Fibroblast of skin of left biceps (primary cell): ENCODE data around the gene NEXN.
"Not testable (repeated sequence)": the region's sequence is repeated elsewhere in the genome, so short reads cannot be mapped to it uniquely, and the experiment has no call there.

Source experiments
- DNase-seq, 2 experiments: peaks; one replicate each; pipeline ENCODE4 v3.0.0-alpha.2; 2013; ENCODE audit warnings: low read depth in 2 of 2

The NEXN gene

GRCh38 chr1:77906019-77906545 lies 17.7 kb downstream of the NEXN start:
- no peak for DNase-seq

GRCh38 chr1:77906624-77907023 lies 18.2 kb downstream of the NEXN start:
- DNase-seq: no peak

GRCh38 chr1:77910116-77910515 lies 21.7 kb downstream of the NEXN start:
- DNase-seq: no peak

GRCh38 chr1:77918918-77919317 lies 30.5 kb downstream of the NEXN start:
- not testable (repeated sequence) for DNase-seq

GRCh38 chr1:77925518-77925917 lies 37.1 kb downstream of the NEXN start:
- DNase-seq: peak; percentile 44

- no peak for DNase-seq
Observed at GRCh38 chr1:77925956-77926355, 37.5 kb downstream of the NEXN start.

GRCh38 chr1:77926561-77927357 lies 38.3 kb downstream of the NEXN start:
- no peak for DNase-seq

- DNase-seq: no peak
Observed at GRCh38 chr1:77927414-77927813, 39.0 kb downstream of the NEXN start.

- DNase-seq: no peak
Observed at GRCh38 chr1:77929806-77930205, 41.4 kb downstream of the NEXN start.

GRCh38 chr1:77938651-77939050 lies 50.2 kb downstream of the NEXN start:
- no peak for DNase-seq

GRCh38 chr1:77940921-77941570 lies 52.6 kb downstream of the NEXN start:
- DNase-seq: no peak

GRCh38 chr1:77942400-77943140 lies 54.1 kb downstream of the NEXN start:
- no peak for DNase-seq

- DNase-seq: no peak
Observed at GRCh38 chr1:77945345-77945744, 56.9 kb downstream of the NEXN start.

- DNase-seq: no peak
Observed at GRCh38 chr1:77948841-77949424, 60.5 kb downstream of the NEXN start.

- DNase-seq: no peak
Observed at GRCh38 chr1:77950873-77951272, 62.4 kb downstream of the NEXN start.

GRCh38 chr1:77951328-77951727 lies 62.9 kb downstream of the NEXN start:
- no peak for DNase-seq

GRCh38 chr1:77953907-77954306 lies 65.5 kb downstream of the NEXN start:
- no peak for DNase-seq

GRCh38 chr1:77954521-77954920 lies 66.1 kb downstream of the NEXN start:
- DNase-seq: no peak

GRCh38 chr1:77955709-77956108 lies 67.3 kb downstream of the NEXN start:
- no peak for DNase-seq

GRCh38 chr1:77956464-77956863 lies 68.0 kb downstream of the NEXN start:
- DNase-seq: no peak

- no peak for DNase-seq
Observed at GRCh38 chr1:77958391-77958790, 70.0 kb downstream of the NEXN start.

- DNase-seq: no peak
Observed at GRCh38 chr1:77958850-77959249, 70.4 kb downstream of the NEXN start.
